DMS 273 (cell line): Measurements from ENCODE around the gene INHBE.
A peak's percentile ranks its signal among the peaks of the same experiment; 100 is the strongest.

ENCODE experiments used
- DNase-seq: peaks from one replicate; lab custom pipeline; 2025; ENCODE audit not compliant: unreplicated experiment; lab: John Stamatoyannopoulos, UW

INHBE gene

DNA sequence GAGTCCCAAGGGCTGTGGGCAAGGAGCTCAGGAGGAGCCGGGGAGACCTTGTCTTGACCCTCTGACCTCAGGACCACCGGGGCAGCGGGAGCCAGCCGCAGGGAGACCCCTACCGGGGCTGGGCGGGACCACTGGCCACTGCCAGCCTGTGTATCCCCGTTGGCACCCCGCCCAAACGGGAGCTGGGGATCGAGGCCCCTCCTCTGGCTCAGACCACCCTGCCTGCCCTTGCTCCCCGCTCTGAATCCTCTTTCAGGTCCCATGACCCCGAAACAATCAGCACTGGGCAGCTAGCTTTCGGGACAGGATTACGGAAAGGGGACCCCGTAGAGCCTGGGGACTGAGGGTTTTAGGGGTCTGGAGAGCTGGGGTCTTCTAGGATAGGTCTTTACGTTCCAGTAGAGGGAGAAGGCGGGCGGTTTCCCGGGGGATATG, 5.8 kb downstream of the INHBE start:
- peak; percentile 58 for DNase-seq

DNA sequence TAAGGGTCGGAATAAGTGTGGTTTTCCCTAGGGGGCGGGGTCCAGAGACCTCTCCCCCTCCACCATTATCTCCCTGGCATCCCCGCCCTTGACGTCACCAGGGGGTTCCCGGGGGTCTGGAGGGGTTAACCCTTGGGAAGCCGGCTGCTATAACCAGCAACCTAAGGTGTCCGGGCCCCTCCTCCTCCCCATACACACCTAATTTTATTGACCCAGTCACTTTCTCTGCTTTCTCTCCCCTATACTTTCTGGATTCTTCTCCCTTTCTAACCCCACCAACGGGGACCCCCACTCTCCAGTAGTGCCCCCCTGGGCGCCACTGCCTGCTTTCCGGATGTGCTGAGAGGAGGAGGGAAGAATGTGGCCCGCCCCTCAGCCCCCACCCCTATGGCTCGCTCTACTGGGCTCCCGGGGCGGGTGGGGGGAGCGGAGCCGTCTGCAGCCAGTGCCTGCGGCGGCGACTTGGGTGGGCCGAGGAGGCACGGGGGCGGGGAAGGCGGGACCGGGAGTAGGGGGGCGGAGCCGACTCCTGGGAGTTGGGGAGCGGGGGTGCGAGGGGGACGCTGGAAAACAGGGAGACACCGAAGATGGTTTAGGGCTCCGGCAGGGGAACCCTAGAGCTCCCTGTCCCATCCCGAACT, 6.3 kb downstream of the INHBE start:
- DNase-seq, result peak; percentile 84

DNA sequence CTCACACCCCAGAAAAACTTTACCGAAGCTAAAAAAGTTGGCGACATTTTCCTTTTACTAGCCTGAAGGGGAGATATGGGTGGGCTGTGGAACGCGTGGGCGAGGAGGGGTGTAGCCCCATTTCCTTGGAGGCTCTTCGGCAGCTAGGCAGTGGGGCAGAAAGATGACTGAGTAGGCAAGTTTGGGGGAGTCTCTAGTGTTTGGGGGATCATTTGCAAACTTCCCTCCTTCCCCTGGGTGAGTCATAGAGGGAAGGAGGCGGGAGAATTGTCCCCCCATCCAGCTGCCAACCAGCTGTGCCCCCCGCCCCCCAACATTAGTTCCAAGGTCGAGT, 6.8 kb downstream of the INHBE start:
- DNase-seq, result no peak

GRCh38 chr12:57462251-57462911, 7.3 kb downstream of the INHBE start:
- DNase-seq, result peak; percentile 94

DNA sequence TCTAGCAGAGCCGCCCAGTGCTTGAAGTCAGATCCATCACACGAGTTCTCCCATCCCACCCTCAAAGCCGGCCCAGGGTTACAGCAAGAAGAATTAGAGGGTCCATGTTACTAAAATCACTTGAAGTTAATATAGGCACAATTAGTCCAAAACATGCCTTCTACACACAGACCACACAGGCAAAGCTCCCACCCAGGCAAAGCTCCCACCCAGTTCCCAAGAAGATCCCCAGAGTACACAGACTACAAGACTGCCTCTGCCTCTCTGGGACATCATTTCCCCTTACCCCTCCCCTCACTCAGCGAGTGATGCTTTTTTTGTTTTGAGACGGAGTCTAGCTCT, 7.8 kb downstream of the INHBE start:
- no peak for DNase-seq

DNA sequence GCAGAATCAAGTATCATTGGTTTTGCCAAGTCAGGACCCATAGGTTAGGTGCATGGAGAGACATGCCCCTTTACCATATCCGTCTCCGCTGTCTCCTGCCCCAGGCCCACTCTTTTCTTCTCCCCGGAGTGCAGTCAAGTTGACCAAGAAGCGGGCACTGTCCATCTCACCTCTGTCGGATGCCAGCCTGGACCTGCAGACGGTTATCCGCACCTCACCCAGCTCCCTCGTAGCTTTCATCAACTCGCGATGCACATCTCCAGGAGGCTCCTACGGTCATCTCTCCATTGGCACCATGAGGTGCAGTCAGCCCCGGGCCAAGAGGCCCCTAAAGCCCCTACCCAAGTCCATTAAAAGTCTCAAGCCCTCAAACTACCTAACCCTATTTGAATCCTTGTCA, 9.5 kb downstream of the INHBE start:
- no peak for DNase-seq

- DNase-seq, result no peak
Observed at GRCh38 chr12:57465030-57465746, 10.1 kb downstream of the INHBE start.

- DNase-seq, result no peak
Observed at GRCh38 chr12:57465747-57466505, 10.8 kb downstream of the INHBE start.

GRCh38 chr12:57467212-57467874, 12.2 kb downstream of the INHBE start:
- no peak for DNase-seq

GRCh38 chr12:57467915-57468314, 12.8 kb downstream of the INHBE start:
- no peak for DNase-seq

DNA sequence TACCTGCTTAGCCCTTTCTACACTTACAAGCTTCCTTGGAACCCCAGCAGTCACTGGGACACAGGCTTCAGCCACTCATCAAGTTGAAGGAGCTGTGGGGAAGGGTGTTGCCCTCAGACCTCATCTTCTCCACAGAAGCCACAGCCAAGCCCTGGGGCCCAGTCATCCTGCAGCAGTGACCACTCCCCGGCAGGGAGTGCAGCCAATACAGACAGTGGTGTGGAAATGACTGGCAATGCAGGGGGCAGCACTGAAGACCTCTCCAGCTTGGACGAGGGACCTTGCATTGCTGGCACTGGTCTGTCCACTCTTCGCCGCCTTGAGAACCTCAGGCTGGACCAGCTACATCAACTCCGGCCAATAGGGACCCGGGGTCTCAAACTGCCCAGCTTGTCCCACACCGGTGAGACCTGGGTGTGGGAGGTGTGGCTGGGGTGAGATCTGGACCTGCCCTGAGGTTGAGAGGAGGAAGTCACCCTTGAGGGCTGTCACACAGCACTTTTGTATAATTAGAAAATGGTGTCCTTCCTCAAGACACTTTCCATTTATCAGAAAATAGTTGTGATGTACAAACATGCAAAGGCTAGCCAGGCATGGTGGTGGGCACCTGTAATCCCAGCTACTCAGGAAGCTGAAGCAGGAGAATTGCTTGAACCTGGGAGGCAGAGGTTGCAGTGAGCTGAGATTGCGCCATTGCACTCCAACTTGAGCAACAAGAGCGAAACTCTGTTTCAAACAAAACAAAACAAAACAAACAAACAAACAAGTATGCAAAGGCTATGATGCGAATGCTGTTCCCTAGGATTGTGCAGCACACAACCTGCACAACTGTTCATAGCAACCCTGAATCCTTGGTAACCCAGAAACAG, 14.4 kb downstream of the INHBE start:
- DNase-seq, result no peak

DNA sequence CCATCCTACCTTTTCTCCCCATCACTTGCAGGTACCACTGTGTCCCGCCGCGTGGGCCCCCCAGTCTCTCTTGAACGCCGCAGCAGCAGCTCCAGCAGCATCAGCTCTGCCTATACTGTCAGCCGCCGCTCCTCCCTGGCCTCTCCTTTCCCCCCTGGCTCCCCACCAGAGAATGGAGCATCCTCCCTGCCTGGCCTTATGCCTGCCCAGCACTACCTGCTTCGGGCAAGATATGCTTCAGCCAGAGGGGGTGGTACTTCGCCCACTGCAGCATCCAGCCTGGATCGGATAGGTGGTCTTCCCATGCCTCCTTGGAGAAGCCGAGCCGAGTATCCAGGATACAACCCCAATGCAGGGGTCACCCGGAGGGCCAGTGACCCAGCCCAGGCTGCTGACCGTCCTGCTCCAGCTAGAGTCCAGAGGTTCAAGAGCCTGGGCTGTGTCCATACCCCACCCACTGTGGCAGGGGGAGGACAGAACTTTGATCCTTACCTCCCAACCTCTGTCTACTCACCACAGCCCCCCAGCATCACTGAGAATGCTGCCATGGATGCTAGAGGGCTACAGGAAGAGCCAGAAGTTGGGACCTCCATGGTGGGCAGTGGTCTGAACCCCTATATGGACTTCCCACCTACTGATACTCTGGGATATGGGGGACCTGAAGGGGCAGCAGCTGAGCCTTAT, 15.3 kb downstream of the INHBE start:
- no peak for DNase-seq

GRCh38 chr12:57470970-57471656, 16.0 kb downstream of the INHBE start:
- no peak for DNase-seq

GRCh38 chr12:57471661-57472060, 16.6 kb downstream of the INHBE start:
- DNase-seq, result no peak

GRCh38 chr12:57472391-57472790, 17.3 kb downstream of the INHBE start:
- no peak for DNase-seq

DNA sequence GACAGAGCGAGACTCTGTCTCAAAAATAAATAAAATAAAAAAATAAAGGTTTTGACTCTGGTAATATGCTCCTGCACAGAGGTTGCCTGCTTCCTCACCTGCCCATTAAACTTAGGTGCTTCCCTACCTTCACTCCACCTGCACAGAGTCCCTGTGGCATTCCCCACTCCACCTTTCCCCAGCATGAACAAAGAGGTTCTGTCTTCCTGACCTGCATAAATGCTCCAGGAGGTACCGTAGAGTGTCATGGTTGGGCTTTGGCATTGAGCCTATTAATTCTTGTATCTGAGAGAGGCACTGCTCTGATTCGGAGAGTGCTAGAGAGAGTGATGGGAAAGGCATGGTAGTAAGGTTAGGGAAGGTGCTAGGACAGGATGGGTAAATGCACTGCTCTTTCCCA, 18.3 kb downstream of the INHBE start:
- DNase-seq, result no peak

GRCh38 chr12:57473886-57474285, 18.8 kb downstream of the INHBE start:
- no peak for DNase-seq

- no peak for DNase-seq
Observed at GRCh38 chr12:57474430-57474829, 19.3 kb downstream of the INHBE start.

GRCh38 chr12:57474862-57475261, 19.8 kb downstream of the INHBE start:
- no peak for DNase-seq
